Effector CD8-positive, alpha-beta T cell (primary cell): ENCODE results near the gene ZMYND12.

Source experiments
- DNase-seq: peaks from one replicate; lab custom pipeline; 2025; lab: John Stamatoyannopoulos, UW

The ZMYND12 gene

GRCh38 chr1:42439940-42440339 lies 15.9 kb downstream of the ZMYND12 start:
- no peak for DNase-seq

- no peak for DNase-seq
Observed at GRCh38 chr1:42434340-42434739, 21.5 kb downstream of the ZMYND12 start.

GRCh38 chr1:42433369-42433768 lies 22.5 kb downstream of the ZMYND12 start:
- DNase-seq, result no peak

- no peak for DNase-seq
Observed at GRCh38 chr1:42432714-42433113, 23.1 kb downstream of the ZMYND12 start.

GRCh38 chr1:42431514-42431913 lies 24.3 kb downstream of the ZMYND12 start:
- no peak for DNase-seq

GRCh38 chr1:42430286-42431135 lies 25.3 kb downstream of the ZMYND12 start:
- no peak for DNase-seq

- no peak for DNase-seq
Observed at GRCh38 chr1:42429603-42430002, 26.2 kb downstream of the ZMYND12 start.

GRCh38 chr1:42427240-42427639 lies 28.6 kb downstream of the ZMYND12 start:
- DNase-seq, result no peak

- no peak for DNase-seq
Observed at GRCh38 chr1:42424201-42424600, 31.6 kb downstream of the ZMYND12 start.

GRCh38 chr1:42423681-42424080 lies 32.1 kb downstream of the ZMYND12 start:
- DNase-seq, result no peak

GRCh38 chr1:42422737-42423136 lies 33.1 kb downstream of the ZMYND12 start:
- no peak for DNase-seq

GRCh38 chr1:42420911-42421585 lies 34.8 kb downstream of the ZMYND12 start:
- no peak for DNase-seq

- no peak for DNase-seq
Observed at GRCh38 chr1:42420121-42420520, 35.7 kb downstream of the ZMYND12 start.

GRCh38 chr1:42419126-42419821 lies 36.5 kb downstream of the ZMYND12 start:
- DNase-seq, result no peak

GRCh38 chr1:42418516-42418915 lies 37.3 kb downstream of the ZMYND12 start:
- no peak for DNase-seq

- DNase-seq, result no peak
Observed at GRCh38 chr1:42417166-42417565, 38.7 kb downstream of the ZMYND12 start.

- no peak for DNase-seq
Observed at GRCh38 chr1:42414551-42415496, 41.0 kb downstream of the ZMYND12 start.

GRCh38 chr1:42403880-42404400 lies 51.9 kb downstream of the ZMYND12 start:
- DNase-seq, result no peak

GRCh38 chr1:42399315-42400100 lies 56.3 kb downstream of the ZMYND12 start:
- DNase-seq, result no peak
